ENCODE measurements around the gene ZC3H12C. TPM values are rescaled to one million over a fixed set of nuclear protein-coding genes. Genes with fewer than 3 reads are reported as not detected.

The ZC3H12C gene
- total RNA-seq, 3 donors from 2014 or later, result 10.2 to 19.8 (median 13.2) TPM

DNA sequence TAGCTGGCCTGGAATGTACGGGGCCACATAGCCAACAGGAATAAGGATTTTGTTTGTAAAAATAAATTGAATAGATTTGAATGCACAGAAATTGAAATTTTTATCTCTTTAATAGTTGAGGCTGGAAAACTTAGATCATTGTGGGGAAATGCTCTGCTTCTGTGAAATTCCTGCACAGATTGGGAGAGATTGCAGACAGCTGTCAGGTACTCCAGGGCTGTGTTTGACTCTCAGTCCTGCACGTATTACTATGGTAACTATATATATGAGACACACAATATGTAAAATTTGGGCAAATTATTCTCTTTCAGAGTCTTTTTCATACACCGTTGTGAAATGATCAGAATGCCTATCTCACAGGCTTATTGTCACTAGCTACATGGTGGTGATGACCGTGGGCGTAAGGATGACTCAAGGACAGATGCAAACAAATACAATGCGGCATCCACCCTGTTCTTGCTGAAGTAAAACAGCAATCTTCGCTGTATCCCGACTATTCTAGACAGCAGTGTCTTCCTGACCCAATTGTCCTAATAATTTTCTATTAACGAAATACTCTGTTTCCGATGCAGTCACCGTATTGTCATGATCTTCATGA, 79.4 kb downstream of the ZC3H12C start:
- H3K4me1 ChIP-seq, result no peaks in the 10 kb centered on the region
- H3K36me3 ChIP-seq, result no peaks in the 10 kb centered on the region
- TF ChIP-seq POLR2A (IDR thresholded peaks at IDR 0.05), result no peak
- no peak for TF ChIP-seq POLR2AphosphoS5 (IDR thresholded peaks at IDR 0.05)
- TF ChIP-seq, protein P1, sequence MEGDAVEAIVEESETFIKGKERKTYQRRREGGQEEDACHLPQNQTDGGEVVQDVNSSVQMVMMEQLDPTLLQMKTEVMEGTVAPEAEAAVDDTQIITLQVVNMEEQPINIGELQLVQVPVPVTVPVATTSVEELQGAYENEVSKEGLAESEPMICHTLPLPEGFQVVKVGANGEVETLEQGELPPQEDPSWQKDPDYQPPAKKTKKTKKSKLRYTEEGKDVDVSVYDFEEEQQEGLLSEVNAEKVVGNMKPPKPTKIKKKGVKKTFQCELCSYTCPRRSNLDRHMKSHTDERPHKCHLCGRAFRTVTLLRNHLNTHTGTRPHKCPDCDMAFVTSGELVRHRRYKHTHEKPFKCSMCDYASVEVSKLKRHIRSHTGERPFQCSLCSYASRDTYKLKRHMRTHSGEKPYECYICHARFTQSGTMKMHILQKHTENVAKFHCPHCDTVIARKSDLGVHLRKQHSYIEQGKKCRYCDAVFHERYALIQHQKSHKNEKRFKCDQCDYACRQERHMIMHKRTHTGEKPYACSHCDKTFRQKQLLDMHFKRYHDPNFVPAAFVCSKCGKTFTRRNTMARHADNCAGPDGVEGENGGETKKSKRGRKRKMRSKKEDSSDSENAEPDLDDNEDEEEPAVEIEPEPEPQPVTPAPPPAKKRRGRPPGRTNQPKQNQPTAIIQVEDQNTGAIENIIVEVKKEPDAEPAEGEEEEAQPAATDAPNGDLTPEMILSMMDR (IDR thresholded peaks at IDR 0.05), result no peak
- no peaks in the 10 kb centered on the region for H3K9me3 ChIP-seq
- H3K27ac ChIP-seq, result no peak overlapping the region
- intact Hi-C loops (cut with DNase I; ENCODE audit: low total_unique reads), result no loop called here
- H3K27me3 ChIP-seq, result no peaks in the 10 kb centered on the region
- no peak overlapping the region for H3K4me3 ChIP-seq
- DNase-seq (ENCODE audit: low spot score in 2 of 2), result no peak

- Histone ChIP-seq H3K36me3 (no peaks in the 10 kb centered on the region), H3K27me3 (no peaks in the 10 kb centered on the region), H3K9me3 (no peaks in the 10 kb centered on the region), H3K4me3 (peak overlapping the region; percentile 5 to 14 (median 7)), H3K4me1 (no peaks in the 10 kb centered on the region), H3K27ac (no peak overlapping the region)
- TF ChIP-seq POLR2AphosphoS5 (IDR thresholded peaks at IDR 0.05), result no peak
- TF ChIP-seq, protein P1 (IDR thresholded peaks at IDR 0.05), result peak; percentile 16 to 57 (median 36)
- intact Hi-C loops (cut with DNase I; ENCODE audit: low total_unique reads), result no loop called here
- no peak for DNase-seq (ENCODE audit: low spot score in 2 of 2)
These were observed 80.8 kb downstream of the ZC3H12C start for GRCh38 chr11:110173811-110174644.

DNA sequence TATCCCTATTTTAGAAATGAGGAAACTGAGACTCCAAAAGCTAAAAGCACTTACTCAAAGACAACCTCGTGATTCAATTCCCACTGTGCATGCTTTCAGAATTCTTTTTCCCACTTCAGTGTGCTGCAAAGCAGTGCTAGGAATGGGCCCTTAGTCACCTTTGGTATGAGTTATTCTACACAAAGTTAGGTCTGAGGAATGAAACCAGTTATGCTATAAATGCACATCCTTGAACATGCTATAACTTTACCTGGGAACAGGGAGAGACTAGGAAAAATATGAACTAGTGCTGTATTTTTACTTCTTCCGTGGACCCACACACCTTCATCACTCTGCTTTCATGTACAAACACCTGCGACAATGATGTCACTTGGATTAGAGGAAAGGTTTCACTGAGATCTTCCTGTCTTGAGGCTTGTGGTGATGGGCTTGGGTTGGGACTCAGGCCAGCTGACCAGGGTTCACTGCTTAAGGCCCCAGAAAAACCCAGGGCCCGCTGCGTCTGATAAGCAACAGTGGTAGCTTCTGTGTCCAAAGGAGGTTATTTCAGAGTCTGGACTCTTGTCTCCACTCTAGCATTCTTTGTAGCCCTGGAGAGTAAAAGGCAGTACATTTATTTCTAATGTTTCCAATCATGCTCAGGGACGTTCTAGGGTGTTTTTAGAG, 81.6 kb downstream of the ZC3H12C start:
- intact Hi-C loops (cut with DNase I; ENCODE audit: low total_unique reads), result no loop called here
- Histone ChIP-seq H3K9me3 (no peaks in the 10 kb centered on the region), H3K36me3 (no peaks in the 10 kb centered on the region), H3K4me3 (no peak overlapping the region), H3K27me3 (no peaks in the 10 kb centered on the region), H3K4me1 (no peaks in the 10 kb centered on the region), H3K27ac (no peak overlapping the region)
- no peak for DNase-seq (ENCODE audit: low spot score in 2 of 2)
- TF ChIP-seq POLR2A (IDR thresholded peaks at IDR 0.05) (no peak), POLR2AphosphoS5 (IDR thresholded peaks at IDR 0.05) (no peak)
- TF ChIP-seq, protein P1 (IDR thresholded peaks at IDR 0.05), result no peak

- Histone ChIP-seq H3K27ac (no peak overlapping the region), H3K9me3 (no peaks in the 10 kb centered on the region), H3K36me3 (no peaks in the 10 kb centered on the region), H3K4me3 (no peak overlapping the region), H3K27me3 (no peaks in the 10 kb centered on the region), H3K4me1 (no peaks in the 10 kb centered on the region)
- intact Hi-C loops (cut with DNase I; ENCODE audit: low total_unique reads), result no loop called here
- TF ChIP-seq POLR2AphosphoS5 (IDR thresholded peaks at IDR 0.05), result no peak
- no peak for TF ChIP-seq POLR2A (IDR thresholded peaks at IDR 0.05)
- TF ChIP-seq, protein P1 (IDR thresholded peaks at IDR 0.05), result no peak
- no peak for DNase-seq (ENCODE audit: low spot score in 2 of 2)
These were observed 83.3 kb downstream of the ZC3H12C start for GRCh38 chr11:110176366-110177085.
